ENCODE results near the gene MRPL12.

MRPL12 gene

DNA sequence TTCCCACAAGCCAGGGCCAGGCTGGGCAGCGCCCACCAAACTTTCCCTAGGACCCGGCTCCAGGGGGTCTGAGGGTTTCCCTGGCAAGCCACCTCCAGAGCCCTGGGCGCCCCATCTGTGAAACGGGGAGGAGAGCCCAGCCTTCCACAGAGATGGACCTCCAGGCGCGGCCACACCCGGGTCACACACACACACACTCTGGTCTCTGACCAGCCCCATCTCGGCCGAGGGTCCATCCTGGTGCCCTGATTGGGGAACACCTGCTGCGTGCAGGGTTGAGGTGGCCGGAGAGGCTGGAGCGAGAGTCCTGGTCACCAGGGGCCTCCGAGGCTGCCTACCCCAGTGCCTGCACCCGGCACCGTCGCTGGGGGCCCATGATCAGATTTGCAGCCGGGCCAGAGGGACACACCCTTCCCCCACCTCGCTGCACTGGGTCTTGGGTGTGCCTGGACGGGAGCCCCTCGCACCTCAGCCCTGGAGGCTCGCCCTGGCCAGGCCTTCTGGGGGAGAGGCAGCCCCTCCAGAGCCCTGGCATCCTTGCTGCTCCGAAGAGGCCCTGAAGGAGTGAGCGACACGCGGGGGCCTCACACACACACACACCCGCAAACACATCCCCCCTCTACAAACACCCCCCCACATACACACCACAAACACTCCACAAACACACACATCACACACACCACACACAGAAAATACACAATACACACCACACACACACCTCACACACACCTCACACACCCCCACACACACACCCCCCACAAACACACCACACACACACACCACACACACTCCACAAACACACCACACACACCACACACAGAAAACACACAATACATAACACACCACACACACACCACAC lies 38.7 kb downstream of the MRPL12 start:
- no peak for DNase-seq

All from NCI-H1092 treated with DMSO at 0.1 percent for 48 hours (cell line).